Measurements from ENCODE around the gene MAVS. TPM values are rescaled to one million over a fixed set of nuclear protein-coding genes. Genes with fewer than 3 reads are reported as not detected.

MAVS gene
- total and polyA plus RNA-seq, 2 donors (not counting 1 experiment from before 2014, with no cell fraction given): 14.4 to 15.9 TPM

DNA sequence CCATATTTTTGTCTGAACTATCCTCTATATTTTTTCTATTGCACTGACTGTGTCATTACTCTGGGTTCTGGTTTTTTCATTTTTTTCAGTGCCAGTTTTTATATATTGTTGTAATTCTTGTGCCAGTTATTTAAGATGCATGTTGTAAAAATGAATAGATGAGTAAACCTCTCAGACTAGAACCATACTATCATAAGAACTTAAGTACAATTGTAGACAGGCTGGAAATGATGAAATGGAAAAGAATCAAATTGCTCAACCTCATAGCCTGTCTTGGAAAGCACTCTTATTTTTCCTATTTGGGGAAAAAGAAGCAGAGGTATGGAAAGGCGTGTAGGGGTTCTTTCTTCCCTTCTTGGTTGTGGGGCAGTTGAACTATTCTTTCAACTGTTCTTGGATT is 72.7 kb downstream of the MAVS start:
- peaks cover 69% of the 10 kb centered on the region for H3K79me2 ChIP-seq (ENCODE audit: control insufficient read depth, insufficient read depth, low read length)
- H3K27me3 ChIP-seq (ENCODE audit: control insufficient read depth, insufficient read depth, low read length): no peaks in the 10 kb centered on the region
- peak; percentile 36 to 52 for DNase-seq (ENCODE audit: low read depth in 2 of 2)
- H3K9me3 ChIP-seq (ENCODE audit: control insufficient read depth, insufficient read depth, low read depth, low read length): no peaks in the 10 kb centered on the region
- TF ChIP-seq EZH2 (IDR thresholded peaks at IDR 0.05; ENCODE audit: low read length, missing control alignments): no peak
- TF ChIP-seq, protein P1, sequence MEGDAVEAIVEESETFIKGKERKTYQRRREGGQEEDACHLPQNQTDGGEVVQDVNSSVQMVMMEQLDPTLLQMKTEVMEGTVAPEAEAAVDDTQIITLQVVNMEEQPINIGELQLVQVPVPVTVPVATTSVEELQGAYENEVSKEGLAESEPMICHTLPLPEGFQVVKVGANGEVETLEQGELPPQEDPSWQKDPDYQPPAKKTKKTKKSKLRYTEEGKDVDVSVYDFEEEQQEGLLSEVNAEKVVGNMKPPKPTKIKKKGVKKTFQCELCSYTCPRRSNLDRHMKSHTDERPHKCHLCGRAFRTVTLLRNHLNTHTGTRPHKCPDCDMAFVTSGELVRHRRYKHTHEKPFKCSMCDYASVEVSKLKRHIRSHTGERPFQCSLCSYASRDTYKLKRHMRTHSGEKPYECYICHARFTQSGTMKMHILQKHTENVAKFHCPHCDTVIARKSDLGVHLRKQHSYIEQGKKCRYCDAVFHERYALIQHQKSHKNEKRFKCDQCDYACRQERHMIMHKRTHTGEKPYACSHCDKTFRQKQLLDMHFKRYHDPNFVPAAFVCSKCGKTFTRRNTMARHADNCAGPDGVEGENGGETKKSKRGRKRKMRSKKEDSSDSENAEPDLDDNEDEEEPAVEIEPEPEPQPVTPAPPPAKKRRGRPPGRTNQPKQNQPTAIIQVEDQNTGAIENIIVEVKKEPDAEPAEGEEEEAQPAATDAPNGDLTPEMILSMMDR (conservative IDR thresholded peaks at IDR 0.05 in 1 of 2, IDR thresholded peaks at IDR 0.05 in 1 of 2; ENCODE audit: low read depth in 1 of 2, low read length in 2 of 2): no peak
- H3K9ac ChIP-seq (ENCODE audit: insufficient read depth, low read length): no peak overlapping the region
- H3K36me3 ChIP-seq (ENCODE audit: control insufficient read depth, insufficient read depth, low read length): peaks cover 17% of the 10 kb centered on the region
- no peaks in the 10 kb centered on the region for H4K20me1 ChIP-seq (ENCODE audit: control insufficient read depth, extremely low read depth, insufficient read depth, low read length)
- no peak overlapping the region for H3K4me3 ChIP-seq (replicated peaks in 1 of 4; ENCODE audit: control extremely low read depth in 1 of 4, insufficient read depth in 1 of 4, low read depth in 3 of 4, low read length in 4 of 4)
- H3K27ac ChIP-seq (ENCODE audit: insufficient read depth, low read length): no peak overlapping the region
- H3K4me1 ChIP-seq (ENCODE audit: control insufficient read depth, extremely low read depth, insufficient read depth, low read length): no peaks in the 10 kb centered on the region
- H2AFZ ChIP-seq (ENCODE audit: low read length): no peak overlapping the region
- H3K4me2 ChIP-seq (ENCODE audit: extremely low read depth, insufficient read depth, low read length): no peak overlapping the region

DNA sequence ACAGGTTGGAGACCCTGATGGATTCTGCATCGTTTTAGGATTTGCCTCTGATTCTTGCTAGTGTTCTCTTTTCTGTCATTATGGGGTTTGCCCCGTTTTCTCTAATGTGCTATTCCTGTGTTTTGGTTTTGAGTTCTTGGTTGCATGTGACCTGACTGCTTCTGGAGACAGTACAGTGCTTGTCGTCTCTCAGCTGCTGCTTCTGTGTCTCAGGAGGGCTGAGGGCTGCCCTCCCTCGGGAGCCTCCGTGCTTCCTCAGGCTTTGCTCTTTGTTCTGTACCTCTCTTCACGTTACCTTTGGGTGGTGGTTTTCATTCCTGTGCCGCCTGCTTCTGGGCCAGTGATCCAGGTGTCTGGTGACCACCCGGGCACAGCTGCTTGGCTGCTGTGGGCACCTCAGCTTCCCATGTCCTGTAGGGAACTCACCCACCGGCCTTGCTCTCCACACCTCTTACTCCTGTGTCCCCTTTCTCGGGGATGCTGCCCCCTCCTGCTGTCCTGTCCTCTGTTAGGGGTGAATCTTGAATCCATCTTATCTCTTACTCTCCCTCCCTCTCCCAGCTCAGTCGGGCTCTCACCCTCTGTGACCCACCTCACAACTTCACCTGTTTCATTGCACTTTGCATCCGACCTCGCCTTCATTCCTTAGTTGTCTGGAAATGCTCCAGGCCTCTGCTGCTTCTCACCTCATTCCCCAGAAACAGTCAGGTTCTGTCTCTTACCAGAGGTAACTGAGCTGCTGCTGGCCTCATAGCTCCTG is 75.8 kb downstream of the MAVS start:
- no peak for DNase-seq (ENCODE audit: low read depth in 2 of 2)

DNA sequence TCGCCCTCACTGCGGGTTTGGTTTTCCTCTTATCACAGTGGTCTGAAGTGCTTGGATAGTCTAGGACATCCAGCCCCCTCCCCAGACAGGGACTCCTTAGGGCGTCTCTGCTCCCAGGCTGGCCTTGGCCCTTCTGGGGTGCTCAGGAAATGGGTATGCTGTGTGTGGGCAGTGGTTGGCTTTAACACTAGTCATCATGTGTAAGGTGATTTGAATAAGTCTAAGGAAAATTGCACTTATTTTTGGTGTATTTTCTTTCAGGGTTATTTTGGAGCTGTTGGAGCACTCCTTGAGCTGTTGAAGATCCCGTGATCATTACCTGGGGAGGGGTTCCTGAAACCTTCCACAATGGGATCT is 76.3 kb downstream of the MAVS start:
- TF ChIP-seq, protein P1 (conservative IDR thresholded peaks at IDR 0.05 in 1 of 2, IDR thresholded peaks at IDR 0.05 in 1 of 2; ENCODE audit: low read depth in 1 of 2, low read length in 2 of 2): no peak
- no peak for TF ChIP-seq EZH2 (IDR thresholded peaks at IDR 0.05; ENCODE audit: low read length, missing control alignments)
- no peak for DNase-seq (ENCODE audit: low read depth in 2 of 2)
- Histone ChIP-seq H3K9me3 (ENCODE audit: control insufficient read depth, insufficient read depth, low read depth, low read length) (no peaks in the 10 kb centered on the region), H3K4me1 (ENCODE audit: control insufficient read depth, extremely low read depth, insufficient read depth, low read length) (peaks cover 5% of the 10 kb centered on the region), H3K79me2 (ENCODE audit: control insufficient read depth, insufficient read depth, low read length) (peaks cover 43% of the 10 kb centered on the region), H3K27ac (ENCODE audit: insufficient read depth, low read length) (no peak overlapping the region), H3K36me3 (ENCODE audit: control insufficient read depth, insufficient read depth, low read length) (peaks cover 16% of the 10 kb centered on the region), H3K9ac (ENCODE audit: insufficient read depth, low read length) (no peak overlapping the region), H3K4me2 (ENCODE audit: extremely low read depth, insufficient read depth, low read length) (no peak overlapping the region), H4K20me1 (ENCODE audit: control insufficient read depth, extremely low read depth, insufficient read depth, low read length) (no peaks in the 10 kb centered on the region), H3K27me3 (ENCODE audit: control insufficient read depth, insufficient read depth, low read length) (no peaks in the 10 kb centered on the region), H3K4me3 (replicated peaks in 1 of 4; ENCODE audit: control extremely low read depth in 1 of 4, insufficient read depth in 1 of 4, low read depth in 3 of 4, low read length in 4 of 4) (no peak overlapping the region), H2AFZ (ENCODE audit: low read length) (no peak overlapping the region)

More for the DNA sequence above, 75.8 kb downstream of the MAVS start:
- H3K9me3 ChIP-seq (ENCODE audit: control insufficient read depth, insufficient read depth, low read depth, low read length): no peaks in the 10 kb centered on the region
- H4K20me1 ChIP-seq (ENCODE audit: control insufficient read depth, extremely low read depth, insufficient read depth, low read length): no peaks in the 10 kb centered on the region
- H3K9ac ChIP-seq (ENCODE audit: insufficient read depth, low read length): no peak overlapping the region
- TF ChIP-seq EZH2 (IDR thresholded peaks at IDR 0.05; ENCODE audit: low read length, missing control alignments): no peak
- TF ChIP-seq, protein P1 (conservative IDR thresholded peaks at IDR 0.05 in 1 of 2, IDR thresholded peaks at IDR 0.05 in 1 of 2; ENCODE audit: low read depth in 1 of 2, low read length in 2 of 2): no peak
- no peak overlapping the region for H2AFZ ChIP-seq (ENCODE audit: low read length)
- peaks cover 47% of the 10 kb centered on the region for H3K79me2 ChIP-seq (ENCODE audit: control insufficient read depth, insufficient read depth, low read length)
- peaks cover 2% of the 10 kb centered on the region for H3K4me1 ChIP-seq (ENCODE audit: control insufficient read depth, extremely low read depth, insufficient read depth, low read length)
- no peak overlapping the region for H3K4me2 ChIP-seq (ENCODE audit: extremely low read depth, insufficient read depth, low read length)
- H3K27ac ChIP-seq (ENCODE audit: insufficient read depth, low read length): no peak overlapping the region
- H3K36me3 ChIP-seq (ENCODE audit: control insufficient read depth, insufficient read depth, low read length): peaks cover 16% of the 10 kb centered on the region
- H3K27me3 ChIP-seq (ENCODE audit: control insufficient read depth, insufficient read depth, low read length): no peaks in the 10 kb centered on the region
- no peak overlapping the region for H3K4me3 ChIP-seq (replicated peaks in 1 of 4; ENCODE audit: control extremely low read depth in 1 of 4, insufficient read depth in 1 of 4, low read depth in 3 of 4, low read length in 4 of 4)

All from fibroblast of lung (primary cell).